MM.1S (cell line): Measurements from ENCODE around the gene NOP10.

Source experiments
- EZH2 ChIP-seq: fragments of 300-600 bp; sonication (generic); optimal IDR thresholded peaks from 2 replicates; pipeline ENCODE3; 2017; ENCODE audit warnings: low read depth, mild to moderate bottlenecking, antibody characterized with exemption, low read length, mixed read lengths
- EZH2phosphoT487 ChIP-seq: fragments of 300-600 bp; sonication (generic); IDR thresholded peaks from 2 replicates; pipeline ENCODE4 v1.6.1; 2018; ENCODE audit warnings: antibody characterized with exemption, low read length
- TF ChIP-seq, protein P1 (sequence below): fragments of 300-600 bp; sonication (generic); IDR thresholded peaks from 2 replicates; pipeline ENCODE4 v1.5.1; 2016; ENCODE audit warnings: antibody characterized with exemption, low read length, mixed read lengths

GRCh38 chr15:34373951-34374350 is 31.0 kb upstream of the NOP10 start:
- TF ChIP-seq, protein P1, sequence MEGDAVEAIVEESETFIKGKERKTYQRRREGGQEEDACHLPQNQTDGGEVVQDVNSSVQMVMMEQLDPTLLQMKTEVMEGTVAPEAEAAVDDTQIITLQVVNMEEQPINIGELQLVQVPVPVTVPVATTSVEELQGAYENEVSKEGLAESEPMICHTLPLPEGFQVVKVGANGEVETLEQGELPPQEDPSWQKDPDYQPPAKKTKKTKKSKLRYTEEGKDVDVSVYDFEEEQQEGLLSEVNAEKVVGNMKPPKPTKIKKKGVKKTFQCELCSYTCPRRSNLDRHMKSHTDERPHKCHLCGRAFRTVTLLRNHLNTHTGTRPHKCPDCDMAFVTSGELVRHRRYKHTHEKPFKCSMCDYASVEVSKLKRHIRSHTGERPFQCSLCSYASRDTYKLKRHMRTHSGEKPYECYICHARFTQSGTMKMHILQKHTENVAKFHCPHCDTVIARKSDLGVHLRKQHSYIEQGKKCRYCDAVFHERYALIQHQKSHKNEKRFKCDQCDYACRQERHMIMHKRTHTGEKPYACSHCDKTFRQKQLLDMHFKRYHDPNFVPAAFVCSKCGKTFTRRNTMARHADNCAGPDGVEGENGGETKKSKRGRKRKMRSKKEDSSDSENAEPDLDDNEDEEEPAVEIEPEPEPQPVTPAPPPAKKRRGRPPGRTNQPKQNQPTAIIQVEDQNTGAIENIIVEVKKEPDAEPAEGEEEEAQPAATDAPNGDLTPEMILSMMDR, result no peak
- TF ChIP-seq EZH2 (no peak), EZH2phosphoT487 (no peak)
